GM12864 (cell line): Measurements from ENCODE around the gene RAI14.

Experiments
- DNase-seq: peaks from one replicate; pipeline ENCODE4 v3.0.0-alpha.2; 2011; ENCODE audit warnings: low read depth
- H3K4me3 ChIP-seq: 2 replicates; pipeline ENCODE4 v1.5.1; 2011; ENCODE audit warnings: mild to moderate bottlenecking, low read depth, low read length, control low read depth
- TF ChIP-seq, protein P1 (sequence below): IDR thresholded peaks from 2 replicates; pipeline ENCODE4 v1.5.1; 2011; ENCODE audit warnings: low read depth, mild to moderate bottlenecking, moderate library complexity, low read length, control low read depth, inconsistent platforms; ENCODE audit errors: missing control alignments

The RAI14 gene

DNA sequence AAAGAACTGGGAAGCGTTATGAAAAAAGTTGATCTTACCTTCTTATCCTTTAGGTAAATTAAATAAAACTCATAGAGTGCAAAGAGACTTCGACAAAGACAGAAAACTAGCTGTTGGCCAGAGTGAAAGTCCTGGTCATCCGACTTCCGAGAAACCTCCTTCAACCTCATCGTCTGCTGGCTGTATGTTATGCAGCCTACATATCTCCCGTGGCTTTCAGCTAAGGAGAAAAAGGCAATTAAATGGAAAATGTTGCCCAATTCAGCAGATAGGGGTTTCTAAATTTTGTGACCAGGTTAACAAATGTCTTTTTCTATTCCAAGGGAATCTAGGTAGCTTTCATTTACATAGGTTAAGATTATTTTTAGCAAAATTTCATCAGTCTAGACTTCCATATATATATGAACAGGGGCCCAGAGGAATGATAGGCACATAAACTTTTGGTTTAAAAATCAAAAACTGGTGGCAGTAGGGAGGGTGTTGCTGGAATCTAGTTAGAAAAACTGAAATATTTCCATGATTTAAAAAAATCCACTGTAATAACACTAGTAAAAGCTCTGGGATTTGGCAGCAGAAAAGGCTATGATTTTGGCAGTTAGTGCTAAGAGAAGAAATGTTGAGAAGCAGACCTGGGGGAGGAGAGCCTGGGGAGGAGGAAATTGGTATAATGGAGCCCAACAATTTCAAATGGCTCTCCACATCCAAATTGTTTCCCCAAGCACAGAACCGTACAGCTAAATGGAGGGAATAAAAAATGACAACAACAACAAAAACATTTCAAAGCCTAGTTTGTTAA is 32.1 kb downstream of the RAI14 start:
- no peak overlapping the region for H3K4me3 ChIP-seq
- TF ChIP-seq, protein P1, sequence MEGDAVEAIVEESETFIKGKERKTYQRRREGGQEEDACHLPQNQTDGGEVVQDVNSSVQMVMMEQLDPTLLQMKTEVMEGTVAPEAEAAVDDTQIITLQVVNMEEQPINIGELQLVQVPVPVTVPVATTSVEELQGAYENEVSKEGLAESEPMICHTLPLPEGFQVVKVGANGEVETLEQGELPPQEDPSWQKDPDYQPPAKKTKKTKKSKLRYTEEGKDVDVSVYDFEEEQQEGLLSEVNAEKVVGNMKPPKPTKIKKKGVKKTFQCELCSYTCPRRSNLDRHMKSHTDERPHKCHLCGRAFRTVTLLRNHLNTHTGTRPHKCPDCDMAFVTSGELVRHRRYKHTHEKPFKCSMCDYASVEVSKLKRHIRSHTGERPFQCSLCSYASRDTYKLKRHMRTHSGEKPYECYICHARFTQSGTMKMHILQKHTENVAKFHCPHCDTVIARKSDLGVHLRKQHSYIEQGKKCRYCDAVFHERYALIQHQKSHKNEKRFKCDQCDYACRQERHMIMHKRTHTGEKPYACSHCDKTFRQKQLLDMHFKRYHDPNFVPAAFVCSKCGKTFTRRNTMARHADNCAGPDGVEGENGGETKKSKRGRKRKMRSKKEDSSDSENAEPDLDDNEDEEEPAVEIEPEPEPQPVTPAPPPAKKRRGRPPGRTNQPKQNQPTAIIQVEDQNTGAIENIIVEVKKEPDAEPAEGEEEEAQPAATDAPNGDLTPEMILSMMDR, result no peak
- no peak for DNase-seq

DNA sequence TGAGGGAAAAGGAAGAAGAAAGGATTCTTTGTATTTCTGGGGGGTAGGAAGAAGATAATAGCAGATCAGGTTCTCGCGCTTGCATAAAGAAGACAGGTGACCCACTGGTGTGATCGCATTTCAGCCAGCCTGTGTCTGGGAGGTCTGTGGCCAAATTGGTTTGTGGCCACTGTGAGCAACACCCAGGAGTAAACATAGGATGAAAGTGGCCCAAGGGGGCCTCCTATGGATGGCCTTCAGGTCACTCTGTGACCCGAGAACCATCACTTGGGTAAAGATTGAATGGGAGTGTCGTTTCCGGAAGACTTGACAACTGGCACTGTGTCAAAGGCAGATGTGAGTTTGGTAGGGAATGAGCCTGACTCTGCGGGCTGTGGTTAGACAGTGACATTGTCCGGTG is 34.2 kb downstream of the RAI14 start:
- TF ChIP-seq, protein P1, result no peak
- no peak overlapping the region for H3K4me3 ChIP-seq
- no peak for DNase-seq

- no peak overlapping the region for H3K4me3 ChIP-seq
- TF ChIP-seq, protein P1, result no peak
- no peak for DNase-seq
Observed at GRCh38 chr5:34690898-34691297, 34.8 kb downstream of the RAI14 start.

DNA sequence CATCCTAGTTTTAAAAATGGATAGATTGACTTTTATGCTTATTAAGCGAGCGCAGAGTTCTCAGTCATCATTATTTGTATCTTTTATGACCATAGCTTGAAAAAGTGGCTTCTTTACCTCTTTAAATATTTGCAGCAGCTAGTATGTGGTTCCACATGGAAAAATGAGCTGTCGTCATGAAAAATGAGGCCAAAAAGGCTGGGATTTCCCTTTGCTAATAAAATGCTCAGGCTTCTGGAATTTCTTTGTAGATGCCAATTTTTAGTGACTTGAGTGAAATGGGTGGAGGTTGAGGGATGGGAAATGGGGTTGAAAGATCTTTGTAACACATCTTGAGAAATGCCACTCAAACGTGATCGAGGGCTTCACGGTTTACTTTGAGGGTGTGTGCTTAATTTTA is 35.2 kb downstream of the RAI14 start:
- TF ChIP-seq, protein P1, result no peak
- no peak overlapping the region for H3K4me3 ChIP-seq
- DNase-seq, result no peak

DNA sequence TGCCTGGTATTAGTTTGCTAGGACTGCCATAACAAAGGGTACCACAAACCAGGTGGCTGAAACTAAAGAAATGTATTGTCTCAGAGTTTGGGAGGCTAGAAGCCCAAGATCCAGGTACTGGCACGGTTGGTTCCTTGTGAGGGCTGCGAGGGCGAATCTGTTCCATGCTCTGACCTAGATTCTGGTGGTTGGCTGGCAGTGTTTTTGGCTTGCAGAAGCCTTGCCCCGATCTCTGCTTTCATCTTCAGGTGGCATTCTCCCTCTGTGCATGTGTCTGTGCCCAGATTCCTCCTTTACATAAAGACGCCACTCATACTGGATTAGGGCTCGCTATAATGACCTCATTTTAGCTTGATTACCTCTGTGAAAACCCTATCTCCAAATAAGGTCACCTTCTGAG is 36.7 kb downstream of the RAI14 start:
- TF ChIP-seq, protein P1, result no peak
- no peak overlapping the region for H3K4me3 ChIP-seq
- DNase-seq, result no peak

DNA sequence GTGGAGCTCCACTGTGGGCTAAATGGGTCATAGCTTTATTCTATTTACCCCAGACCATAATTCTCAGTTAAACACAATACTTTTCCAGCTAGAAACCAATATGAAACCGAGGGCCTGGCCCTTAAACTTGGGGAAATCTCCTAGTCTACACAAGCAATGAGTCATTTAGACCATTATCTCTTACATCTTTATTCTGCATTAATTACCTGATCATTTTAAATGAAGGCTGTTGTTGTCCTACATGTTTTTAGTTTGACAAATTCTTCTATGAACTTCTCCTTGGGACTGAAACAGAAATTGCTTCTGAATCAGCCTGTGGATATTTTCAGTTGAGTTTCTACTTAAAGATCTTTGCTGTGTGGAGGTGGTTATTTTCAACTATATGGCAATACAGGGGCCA is 37.9 kb downstream of the RAI14 start:
- H3K4me3 ChIP-seq, result no peak overlapping the region
- TF ChIP-seq, protein P1, result no peak
- DNase-seq, result no peak

DNA sequence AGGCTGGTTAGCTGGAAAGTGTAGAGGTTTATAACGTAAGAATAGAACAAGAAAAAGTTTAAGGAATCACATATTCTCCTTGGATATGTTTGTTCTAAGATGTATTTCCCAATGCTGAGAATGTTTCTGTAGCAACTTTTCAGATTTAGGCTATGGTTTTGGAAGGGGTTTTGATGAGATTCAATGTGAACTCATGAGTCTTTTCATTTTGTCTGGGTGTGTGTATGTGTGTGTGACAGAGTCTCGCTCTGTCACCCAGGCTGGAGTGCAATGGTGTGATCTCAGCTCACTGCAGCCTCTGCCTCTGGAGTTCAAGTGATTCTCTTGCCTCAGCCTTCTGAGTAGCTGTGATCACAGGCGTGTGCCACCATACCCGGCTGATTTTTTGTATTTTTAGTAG is 38.6 kb downstream of the RAI14 start:
- H3K4me3 ChIP-seq, result no peak overlapping the region
- TF ChIP-seq, protein P1, result no peak
- DNase-seq, result no peak
